Measurements from ENCODE around the gene GTF2H4. TPM values are rescaled to one million over a fixed set of nuclear protein-coding genes. Genes with fewer than 3 reads are reported as not detected.

GTF2H4 gene
- total RNA-seq, 2 experiments from 2014 or later = 47.0 to 51.3 TPM

GRCh38 chr6:30881392-30882203 is 26.4 kb upstream of the GTF2H4 start:
- CTCF ChIA-PET = interaction anchor here (0.7 to 1.8 kb wide), 6 partner anchors 14 to 160 kb away, joined by 3 to 4 read pairs (median 3); no protein-coding TSS in a partner anchor
- POLR2A ChIA-PET = no interaction called here

- ChIA-PET CTCF (interaction anchor here (0.7 to 1.8 kb wide), 7 partner anchors 14 to 160 kb away, joined by 3 to 4 read pairs (median 3); no protein-coding TSS in a partner anchor), POLR2A (no interaction called here)
Measured at GRCh38 chr6:30882204-30882758, 25.7 kb upstream of the GTF2H4 start.

DNA sequence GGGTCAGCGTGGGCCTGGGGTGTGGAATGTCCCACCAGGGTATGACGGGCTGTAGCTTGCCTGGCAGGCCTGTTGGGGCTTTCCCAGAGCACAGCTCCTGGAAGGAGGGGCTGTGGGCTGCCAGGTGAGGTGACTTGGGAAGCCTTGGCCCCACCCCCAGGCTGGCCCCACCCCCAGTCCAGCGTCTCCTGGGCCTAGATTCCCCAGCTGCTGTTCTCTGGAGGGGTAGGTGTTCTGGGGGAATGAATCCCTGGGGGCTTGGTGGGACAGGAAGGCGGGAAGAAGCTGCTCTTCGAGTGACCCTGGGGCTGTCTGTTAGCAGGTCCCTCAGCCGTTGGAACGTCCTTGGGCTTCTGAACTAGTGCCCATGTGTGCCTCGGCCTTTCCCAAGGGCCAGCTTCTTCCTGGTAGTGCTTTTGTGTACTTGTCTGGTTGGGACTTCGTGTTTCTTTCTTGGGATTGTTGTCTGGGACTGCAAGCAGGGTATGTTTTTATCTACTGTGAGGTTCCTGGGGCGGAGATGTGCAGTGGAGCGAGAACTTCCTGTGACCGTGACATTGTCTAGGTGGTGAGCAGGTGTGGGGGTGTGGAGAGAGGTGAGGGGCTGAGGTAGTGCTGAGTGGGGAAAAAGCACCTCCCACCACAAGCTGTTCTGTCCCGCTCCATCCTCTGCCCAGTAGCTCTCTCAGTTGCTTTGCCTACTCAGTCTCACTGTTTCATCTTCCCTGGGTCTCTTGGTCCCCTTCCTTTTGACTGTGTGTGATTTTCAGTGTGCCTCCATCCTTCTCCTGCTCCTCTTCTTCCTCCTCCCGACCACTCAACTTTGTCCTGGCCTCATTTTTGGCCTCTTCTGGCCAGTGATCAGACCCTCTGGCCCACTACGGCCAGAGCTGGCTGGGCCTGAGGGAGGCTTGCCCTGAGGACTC is 25.0 kb upstream of the GTF2H4 start:
- ChIA-PET POLR2A (interaction anchor here (1.6 kb wide), 1 partner anchor 54 kb away, joined by 5 read pairs; no protein-coding TSS in a partner anchor), CTCF (interaction anchor here (0.9 to 1.8 kb wide), 6 partner anchors 17 to 204 kb away, joined by 3 to 4 read pairs (median 3); no protein-coding TSS in a partner anchor)

- POLR2A ChIA-PET = interaction anchor here (0.5 to 1.6 kb wide), 2 partner anchors 20 to 55 kb away, joined by 5 to 9 read pairs; no protein-coding TSS in a partner anchor
- CTCF ChIA-PET = interaction anchor here (0.8 to 1.5 kb wide), 4 partner anchors 31 to 211 kb away, joined by 3 to 6 read pairs (median 4); partner anchors contain the start of gene DHX16
Measured at GRCh38 chr6:30883685-30884520, 24.1 kb upstream of the GTF2H4 start, which contains the start of gene DDR1. Gene DDR1, plus strand, starts transcription at chr6:30884519. Its CDS starts 4,211 bp downstream, at chr6:30888730.

DNA sequence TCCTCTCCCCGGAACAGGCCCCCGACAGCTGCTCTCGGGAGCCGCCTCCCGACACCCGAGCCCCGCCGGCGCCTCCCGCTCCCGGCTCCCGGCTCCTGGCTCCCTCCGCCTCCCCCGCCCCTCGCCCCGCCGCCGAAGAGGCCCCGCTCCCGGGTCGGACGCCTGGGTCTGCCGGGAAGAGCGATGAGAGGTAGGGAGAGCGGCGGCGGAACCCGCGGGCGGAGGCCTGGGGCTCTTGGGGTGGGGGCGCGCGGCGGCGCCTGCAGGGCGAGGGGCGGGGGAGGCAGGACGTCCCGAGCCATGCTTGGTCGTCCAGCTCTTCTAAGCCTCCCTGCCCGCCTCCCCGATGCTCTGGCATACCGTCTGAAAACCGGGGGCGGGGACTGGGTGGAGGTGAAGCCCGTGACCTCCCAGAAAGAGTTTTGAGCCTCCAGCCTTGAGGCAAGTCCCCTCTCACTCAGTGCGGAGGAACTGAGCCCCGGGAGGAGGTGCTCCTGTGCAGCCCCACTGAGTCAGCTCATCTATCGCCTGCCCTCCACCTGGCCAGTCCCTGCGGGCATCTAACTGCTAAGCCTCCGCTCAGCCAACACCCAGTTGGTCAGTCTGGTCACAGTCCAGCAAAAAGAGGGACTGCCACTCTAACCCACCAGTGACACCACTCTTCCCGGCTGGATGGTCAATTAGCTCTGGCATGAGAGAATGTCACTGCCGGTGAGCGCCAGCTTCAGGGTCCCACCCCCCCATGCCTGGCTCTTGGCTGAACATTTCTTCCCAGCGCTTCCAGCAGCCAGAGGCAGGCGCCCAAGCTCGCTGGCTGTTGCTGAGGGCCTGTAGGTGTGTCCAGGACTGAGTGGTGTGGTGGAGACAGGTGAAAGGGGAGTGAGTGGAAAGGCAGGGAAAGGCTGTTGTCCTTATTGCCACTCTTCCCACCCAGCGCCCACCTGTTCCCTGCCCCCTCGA is 23.2 kb upstream of the GTF2H4 start:
- ChIA-PET POLR2A (interaction anchor here (0.5 to 1.6 kb wide), 3 partner anchors 19 to 149 kb away, joined by 5 to 9 read pairs (median 6); no protein-coding TSS in a partner anchor), CTCF (interaction anchor here (0.8 to 1.5 kb wide), 3 partner anchors 30 to 212 kb away, joined by 4 to 6 read pairs (median 4); partner anchors contain the start of gene DHX16)

DNA sequence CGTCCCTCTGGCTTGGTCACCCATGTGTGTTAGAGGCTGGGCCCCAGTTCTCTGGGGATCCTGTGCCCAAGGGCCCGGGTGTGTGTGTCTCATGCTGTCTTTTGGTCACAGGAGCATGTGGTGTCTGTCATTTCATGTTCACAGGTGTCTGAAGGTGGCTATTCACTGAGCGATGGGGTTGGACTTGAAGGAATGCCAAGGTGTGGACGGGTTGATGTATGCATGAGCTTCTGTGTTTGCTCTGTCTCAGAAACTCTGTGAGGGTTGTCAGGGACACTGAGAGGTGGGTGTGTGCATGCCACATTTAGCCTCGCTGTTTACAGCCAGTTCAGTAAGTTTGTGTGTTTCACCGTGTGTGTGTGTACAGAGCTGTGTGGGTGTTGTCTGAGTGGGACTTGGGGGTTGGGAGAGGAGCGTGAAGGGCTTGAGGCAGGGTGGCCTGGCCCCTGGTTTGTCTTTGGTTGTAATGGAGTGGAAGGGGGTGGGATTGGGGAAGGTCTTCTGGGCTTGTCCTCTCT is 22.5 kb upstream of the GTF2H4 start:
- ChIA-PET POLR2A (interaction anchor here (1.0 kb wide), 1 partner anchor 149 kb away, joined by 6 read pairs; no protein-coding TSS in a partner anchor), CTCF (interaction anchor here (1.4 kb wide), 1 partner anchor 194 kb away, joined by 4 read pairs; no protein-coding TSS in a partner anchor)

DNA sequence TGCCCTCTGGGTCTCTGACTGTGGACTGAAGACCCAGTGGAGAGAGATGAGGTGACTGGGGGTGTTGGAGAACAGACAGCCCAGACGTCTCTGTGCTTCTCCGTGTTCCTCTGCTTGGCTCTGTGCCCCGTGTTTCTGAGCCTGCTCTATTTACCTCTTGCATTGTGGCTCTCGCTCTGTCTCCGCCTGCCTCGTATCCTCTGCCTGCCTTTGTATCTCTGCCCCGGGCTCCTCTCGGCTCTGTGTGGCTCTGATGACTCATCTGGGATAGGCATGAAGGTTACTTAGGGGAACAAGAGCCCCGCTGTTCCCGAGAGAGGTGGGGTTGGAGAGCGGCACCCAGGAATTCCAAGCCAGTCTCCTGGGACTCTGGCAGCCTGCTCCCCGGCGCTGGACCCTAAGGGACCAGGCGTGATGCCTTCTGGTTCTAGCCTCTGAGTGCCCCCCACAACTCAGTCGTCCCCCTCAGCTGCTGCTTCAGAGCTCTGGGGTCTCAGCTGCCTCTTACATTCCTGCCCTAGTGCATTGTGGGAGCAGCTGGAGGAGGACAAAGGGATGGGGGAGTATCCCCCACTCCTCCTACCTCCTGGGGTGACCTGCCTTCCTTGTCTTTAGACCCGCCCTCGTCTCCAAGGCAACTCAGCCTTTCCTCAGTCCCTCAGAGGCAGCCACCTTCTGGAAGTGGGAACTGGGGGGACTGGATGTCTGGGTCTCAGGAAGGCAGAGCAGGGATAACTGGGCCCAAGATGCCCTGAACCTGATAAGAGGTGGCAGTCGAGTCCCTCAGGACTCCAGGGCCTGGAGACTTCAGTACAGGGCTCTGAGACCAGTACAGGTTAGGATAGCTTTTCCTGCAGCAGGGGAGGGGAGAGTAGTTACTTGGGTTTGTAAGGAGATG is 21.8 kb upstream of the GTF2H4 start:
- CTCF ChIA-PET = interaction anchor here (1.0 to 1.4 kb wide), 2 partner anchors 14 to 194 kb away, joined by 3 to 4 read pairs; no protein-coding TSS in a partner anchor
- POLR2A ChIA-PET = interaction anchor here (0.6 kb wide), 1 partner anchor 171 kb away, joined by 3 read pairs; no protein-coding TSS in a partner anchor

DNA sequence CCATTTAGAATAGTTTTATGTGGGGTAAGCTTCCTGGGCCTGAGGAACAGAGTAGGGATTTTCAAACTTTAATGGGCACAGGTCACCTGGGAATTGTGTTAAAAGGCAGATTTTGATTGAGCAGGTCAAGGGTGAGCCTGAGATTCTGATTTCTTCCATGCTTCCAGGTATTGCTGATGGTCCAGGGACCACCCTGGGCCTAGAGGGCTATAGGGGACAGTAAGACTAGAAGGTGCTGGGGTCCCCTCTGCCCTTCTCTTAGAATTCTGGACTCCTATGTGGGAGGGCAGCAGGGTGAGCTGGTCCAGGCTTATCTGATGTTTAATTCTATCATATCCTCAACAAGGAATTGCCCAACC is 21.1 kb upstream of the GTF2H4 start:
- CTCF ChIA-PET = interaction anchor here (1.0 kb wide), 1 partner anchor 14 kb away, joined by 3 read pairs; no protein-coding TSS in a partner anchor
- POLR2A ChIA-PET = interaction anchor here (0.6 kb wide), 1 partner anchor 172 kb away, joined by 3 read pairs; no protein-coding TSS in a partner anchor

DNA sequence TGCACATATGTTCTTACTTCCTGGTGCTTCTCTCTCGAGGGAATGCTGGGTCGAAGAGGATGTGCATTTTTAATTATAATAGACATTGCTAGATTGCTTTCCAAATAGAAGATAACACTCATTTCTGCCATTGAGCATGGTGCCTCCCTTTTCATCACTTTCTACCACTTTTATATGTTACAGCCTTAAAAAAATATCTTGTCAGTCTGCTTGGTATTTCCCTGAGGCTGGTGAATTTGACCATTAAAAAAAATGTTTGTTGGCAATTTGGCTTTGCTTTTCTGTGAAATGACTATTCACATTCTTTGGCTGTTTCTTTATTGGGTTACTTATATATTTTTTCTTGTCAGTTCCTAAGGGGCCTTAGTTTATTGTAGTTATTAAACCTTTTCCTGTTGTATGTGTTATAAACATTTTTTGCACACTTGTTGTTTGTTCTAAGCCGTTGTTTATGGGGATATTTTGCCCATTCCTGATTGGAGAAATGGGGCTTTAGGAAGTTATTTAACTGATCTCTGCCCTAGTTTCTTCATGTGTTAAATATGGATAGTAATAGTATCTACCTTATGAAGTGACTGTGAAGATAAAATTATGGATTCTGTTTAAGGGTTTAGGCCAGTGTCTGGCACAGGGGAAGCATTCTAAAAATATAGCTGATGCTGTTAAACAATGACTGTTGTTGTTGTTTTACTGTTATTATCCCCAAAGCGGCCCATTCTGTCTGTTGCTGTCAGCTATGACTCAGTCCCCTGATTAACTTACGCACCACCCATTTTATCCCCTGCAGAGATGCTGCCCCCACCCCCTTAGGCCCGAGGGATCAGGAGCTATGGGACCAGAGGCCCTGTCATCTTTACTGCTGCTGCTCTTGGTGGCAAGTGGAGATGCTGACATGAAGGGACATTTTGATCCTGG is 19.8 kb upstream of the GTF2H4 start:
- ChIA-PET POLR2A (no interaction called here), CTCF (interaction anchor here (1.2 kb wide), 1 partner anchor 8 kb away, joined by 4 read pairs; no protein-coding TSS in a partner anchor)

- ChIA-PET CTCF (interaction anchor here (0.6 to 1.2 kb wide), 2 partner anchors 9 to 174 kb away, joined by 3 to 4 read pairs; no protein-coding TSS in a partner anchor), POLR2A (interaction anchor here (0.9 kb wide), 1 partner anchor 22 kb away, joined by 4 read pairs; no protein-coding TSS in a partner anchor)
Measured at GRCh38 chr6:30888816-30889495, 19.1 kb upstream of the GTF2H4 start.

- POLR2A ChIA-PET = interaction anchor here (0.9 kb wide), 1 partner anchor 23 kb away, joined by 4 read pairs; no protein-coding TSS in a partner anchor
- CTCF ChIA-PET = interaction anchor here (0.6 to 1.2 kb wide), 2 partner anchors 9 to 174 kb away, joined by 3 to 4 read pairs; no protein-coding TSS in a partner anchor
Measured at GRCh38 chr6:30889496-30889885, 18.5 kb upstream of the GTF2H4 start.

- ChIA-PET POLR2A (interaction anchor here (0.9 kb wide), 1 partner anchor 23 kb away, joined by 4 read pairs; no protein-coding TSS in a partner anchor), CTCF (no interaction called here)
Measured at GRCh38 chr6:30889921-30890645, 17.9 kb upstream of the GTF2H4 start.

Data from activated CD8-positive, alpha-beta memory T cell treated with anti-CD3 and anti-CD28 coated beads for 36 hours (primary cell).